HCT116 (cell line): ENCODE data around the gene PRDM11. TPM values are rescaled to one million over a fixed set of nuclear protein-coding genes. Genes with fewer than 3 reads are reported as not detected.

Source experiments
- ATAC-seq: fragments of 200-7000 bp; cut with Tn5 transposase; 2 replicates; pipeline ENCODE4 v1.9.1; 2020; ENCODE audit warnings: mild to moderate bottlenecking, moderate library complexity
- BruUV-seq: library from RNA; stranded (reverse); fragments of 400-500 nt; replicated peaks from 2 replicates; lab custom pipeline; 2021; lab: Mats Ljungman, UMichigan
- CTCF ChIA-PET: fragments of 300-600 bp; sonication (Branson Sonifier 250); formaldehyde crosslinking; loops from one replicate; lab custom pipeline; 2021; ENCODE audit warnings: antibody characterized with exemption; lab: Charles Lee
- POLR2A ChIA-PET: fragments of 300-600, 350-600 bp; sonication (Branson Sonifier 250); formaldehyde crosslinking; loops from one replicate; lab custom pipeline; 2021; ENCODE audit warnings: antibody characterized with exemption; lab: Charles Lee
- RAD21 ChIA-PET, 2 experiments: fragments of 300-600 bp; sonication (Branson Sonifier 250); formaldehyde crosslinking; loops; one replicate each; lab custom pipeline; 2023; ENCODE audit warnings: low total read pairs in 2 of 2; ENCODE audit not compliant: uncharacterized antibody in 2 of 2, unreplicated experiment in 2 of 2, low non-redundant PET in 1 of 2; lab: Charles Lee
- DNase-seq: peaks from one replicate; pipeline ENCODE4 v3.0.0-alpha.2; 2010; ENCODE audit warnings: low read depth, low spot score
- H2AFZ ChIP-seq: fragments of 200-600 bp; shearing (Covaris generic), sonication (generic); 2 replicates; pipeline ENCODE4 v1.6.1; 2017; ENCODE audit warnings: low read depth, mixed run types, mixed read lengths, antibody characterized with exemption, low read length; ENCODE audit not compliant: poor library complexity, severe bottlenecking
- H3K27ac ChIP-seq: 2 replicates; pipeline ENCODE4 v1.5.1; 2012; ENCODE audit warnings: low read depth, low read length
- H3K27me3 ChIP-seq: fragments of 200-600 bp; sonication (generic); 2 replicates; pipeline ENCODE4 v1.6.1; 2016; ENCODE audit warnings: mixed run types, low read length, mixed read lengths; ENCODE audit not compliant: insufficient read depth
- H3K36me3 ChIP-seq, 2 experiments: fragments of 200-500 bp in 1 of 2; fragments of 200-600 bp in 1 of 2; sonication (Bioruptor generic) in 1 of 2; sonication (generic) in 1 of 2; 2 replicates each; pipeline versions ENCODE4 v1.5.1 to v1.6.1; 2014 to 2016; ENCODE audit warnings: low read length in 2 of 2, inconsistent platforms in 1 of 2, mixed read lengths in 1 of 2, mixed run types in 1 of 2; ENCODE audit not compliant: insufficient read depth in 2 of 2, control insufficient read depth in 1 of 2
- H3K4me1 ChIP-seq, 2 experiments: fragments of 200-600 bp in 1 of 2; sonication (generic) in 1 of 2; 2 replicates each; pipeline versions ENCODE4 v1.5.1 to v1.6.1; 2012 to 2017; ENCODE audit warnings: low read length in 2 of 2, inconsistent platforms in 1 of 2, mild to moderate bottlenecking in 1 of 2, mixed read lengths in 1 of 2, mixed run types in 1 of 2, moderate library complexity in 1 of 2; ENCODE audit not compliant: insufficient read depth in 2 of 2, control insufficient read depth in 1 of 2
- H3K4me2 ChIP-seq: fragments of 200-600 bp; sonication (generic); 2 replicates; pipeline ENCODE4 v1.6.1; 2017; ENCODE audit warnings: mixed run types, low read length, mixed read lengths
- H3K4me3 ChIP-seq, 2 experiments: fragments of 200-600 bp in 1 of 2; sonication (generic) in 1 of 2; replicated peaks in 1 of 2; 2 replicates each; pipeline ENCODE4 v1.5.1; 2011 to 2016; ENCODE audit warnings: low read length in 2 of 2, control low read depth in 1 of 2, low read depth in 1 of 2, mild to moderate bottlenecking in 1 of 2, mixed read lengths in 1 of 2, mixed run types in 1 of 2
- H3K79me2 ChIP-seq: fragments of 200-600 bp; sonication (generic); 2 replicates; pipeline ENCODE4 v1.6.1; 2017; ENCODE audit warnings: mild to moderate bottlenecking, mixed run types, low read length, moderate library complexity, mixed read lengths; ENCODE audit not compliant: insufficient read depth
- H3K9ac ChIP-seq: fragments of 200-600 bp; sonication (generic); 2 replicates; pipeline ENCODE4 v1.6.1; 2016; ENCODE audit warnings: low read length, mixed read lengths
- H3K9me2 ChIP-seq: fragments of 200-600 bp; sonication (generic), shearing (Covaris generic); 2 replicates; pipeline ENCODE4 v1.6.1; 2017; ENCODE audit warnings: mixed run types, mild to moderate bottlenecking, moderate library complexity; ENCODE audit not compliant: insufficient read depth
- H3K9me3 ChIP-seq, 2 experiments: fragments of 200-500 bp in 1 of 2; fragments of 200-600 bp in 1 of 2; sonication (Bioruptor generic) in 1 of 2; sonication (generic) in 1 of 2; 2 replicates each; pipeline ENCODE4 v1.6.1; 2014 to 2017; ENCODE audit warnings: low read length in 2 of 2, mixed read lengths in 2 of 2, inconsistent platforms in 1 of 2, low read depth in 1 of 2, mild to moderate bottlenecking in 1 of 2, mixed run types in 1 of 2, moderate library complexity in 1 of 2; ENCODE audit not compliant: control insufficient read depth in 1 of 2, insufficient read depth in 1 of 2
- H4K20me1 ChIP-seq: fragments of 200-600 bp; sonication (generic), shearing (Covaris generic); 2 replicates; pipeline ENCODE4 v1.6.1; 2017; ENCODE audit warnings: mixed run types, mild to moderate bottlenecking, moderate library complexity; ENCODE audit not compliant: insufficient read depth
- ATF3 ChIP-seq: IDR thresholded peaks from 2 replicates; pipeline ENCODE4 v1.6.1; 2012
- CBX3 ChIP-seq: IDR thresholded peaks from 2 replicates; pipeline ENCODE4 v1.6.1; 2012; ENCODE audit warnings: low read depth
- CEBPB ChIP-seq: IDR thresholded peaks from 2 replicates; pipeline ENCODE4 v1.6.1; 2012; ENCODE audit warnings: low read depth
- CTCF ChIP-seq, 3 experiments: fragments of 200-600 bp in 1 of 3; sonication (generic) in 1 of 3; IDR thresholded peaks in 2 of 3; conservative IDR thresholded peaks in 1 of 3; 2 replicates each; pipeline ENCODE4 v1.5.1; 2012 to 2017; ENCODE audit warnings: low read depth in 2 of 3, low read length in 2 of 3, antibody characterized with exemption in 1 of 3, borderline replicate concordance in 1 of 3, control low read depth in 1 of 3, mild to moderate bottlenecking in 1 of 3, mixed read lengths in 1 of 3, mixed run types in 1 of 3, moderate library complexity in 1 of 3; ENCODE audit not compliant: insufficient read depth in 1 of 3
- EGR1 ChIP-seq: IDR thresholded peaks from 2 replicates; pipeline ENCODE4 v1.6.1; 2012; ENCODE audit warnings: low read depth
- ELF1 ChIP-seq: IDR thresholded peaks from 2 replicates; pipeline ENCODE4 v1.6.1; 2012; ENCODE audit warnings: low read depth, borderline replicate concordance
- EZH2phosphoT487 ChIP-seq: fragments of 200-600 bp; IDR thresholded peaks from 2 replicates; pipeline ENCODE4 v1.6.1; 2018; ENCODE audit warnings: antibody characterized with exemption, borderline replicate concordance
- MAX ChIP-seq: IDR thresholded peaks from 2 replicates; pipeline ENCODE4 v1.6.1; 2012
- POLR2AphosphoS5 ChIP-seq: IDR thresholded peaks from 2 replicates; pipeline ENCODE4 v1.6.1; 2011; ENCODE audit warnings: mild to moderate bottlenecking, low read depth, low read length, moderate library complexity
- RAD21 ChIP-seq: IDR thresholded peaks from 2 replicates; pipeline ENCODE4 v1.6.1; 2012; ENCODE audit warnings: low read depth, mild to moderate bottlenecking
- REST ChIP-seq: IDR thresholded peaks from 2 replicates; pipeline ENCODE4 v1.6.1; 2012; ENCODE audit warnings: low read depth
- SP1 ChIP-seq: IDR thresholded peaks from 2 replicates; pipeline ENCODE4 v1.6.1; 2012; ENCODE audit warnings: low read depth
- SRF ChIP-seq: IDR thresholded peaks from 2 replicates; pipeline ENCODE4 v1.6.1; 2012; ENCODE audit warnings: low read depth
- ZFX ChIP-seq: fragments of 450-650 bp; IDR thresholded peaks from 2 replicates; pipeline ENCODE4 v1.6.1; 2017
- ZNF274 ChIP-seq: fragments of 200-500 bp; sonication (Bioruptor generic); IDR thresholded peaks from 2 replicates; pipeline ENCODE4 v1.6.1; 2014; ENCODE audit warnings: mild to moderate bottlenecking, low read depth, low read length, inconsistent platforms
- intact Hi-C: fragments of 100-400 bp; cut with micrococcal nuclease; formaldehyde crosslinking; loops from 2 replicates; pipeline ENCODE4 v1.10.0; 2022
- total RNA-seq: library from RNA; stranded (reverse); gene quantifications from one replicate; pipeline ENCODE4 v1.2.1, GENCODE V29; 2021; ENCODE audit not compliant: unreplicated experiment
- TF ChIP-seq, protein P1 (sequence below): IDR thresholded peaks from 2 replicates; pipeline ENCODE4 v1.6.1; 2011; ENCODE audit warnings: mild to moderate bottlenecking, low read length, moderate library complexity; ENCODE audit not compliant: insufficient replicate concordance; ENCODE audit errors: extremely low read depth

The PRDM11 gene
- total RNA-seq, 1 experiment from 2014 or later: 9.3 TPM

GRCh38 chr11:45170484-45170883 is 24.0 kb downstream of the PRDM11 start:
- no peak for DNase-seq
- no peak overlapping the region for H3K27ac ChIP-seq
- CTCF ChIA-PET: no interaction called here

More at GRCh38 chr11:45170484-45170883, 24.0 kb downstream of the PRDM11 start:
- no peak overlapping the region for H2AFZ ChIP-seq
- no peak overlapping the region for H3K4me2 ChIP-seq
- ChIA-PET POLR2A (no interaction called here), RAD21 (no interaction called here)
- H3K36me3 ChIP-seq: no peaks in the 10 kb centered on the region
- no peaks in the 10 kb centered on the region for H4K20me1 ChIP-seq
- no peaks in the 10 kb centered on the region for H3K9me3 ChIP-seq
- no peak for TF ChIP-seq SRF
- TF ChIP-seq EGR1: no peak
- no peak for TF ChIP-seq ATF3
- TF ChIP-seq ZNF274: no peak
- TF ChIP-seq SP1: no peak
- no peak for TF ChIP-seq MAX
- TF ChIP-seq REST: no peak
- no peak for TF ChIP-seq EZH2phosphoT487
- TF ChIP-seq CBX3: no peak
- TF ChIP-seq ZFX: no peak
- TF ChIP-seq POLR2AphosphoS5: no peak
- TF ChIP-seq ELF1: no peak
- no peak for TF ChIP-seq CEBPB
- TF ChIP-seq, protein P1, sequence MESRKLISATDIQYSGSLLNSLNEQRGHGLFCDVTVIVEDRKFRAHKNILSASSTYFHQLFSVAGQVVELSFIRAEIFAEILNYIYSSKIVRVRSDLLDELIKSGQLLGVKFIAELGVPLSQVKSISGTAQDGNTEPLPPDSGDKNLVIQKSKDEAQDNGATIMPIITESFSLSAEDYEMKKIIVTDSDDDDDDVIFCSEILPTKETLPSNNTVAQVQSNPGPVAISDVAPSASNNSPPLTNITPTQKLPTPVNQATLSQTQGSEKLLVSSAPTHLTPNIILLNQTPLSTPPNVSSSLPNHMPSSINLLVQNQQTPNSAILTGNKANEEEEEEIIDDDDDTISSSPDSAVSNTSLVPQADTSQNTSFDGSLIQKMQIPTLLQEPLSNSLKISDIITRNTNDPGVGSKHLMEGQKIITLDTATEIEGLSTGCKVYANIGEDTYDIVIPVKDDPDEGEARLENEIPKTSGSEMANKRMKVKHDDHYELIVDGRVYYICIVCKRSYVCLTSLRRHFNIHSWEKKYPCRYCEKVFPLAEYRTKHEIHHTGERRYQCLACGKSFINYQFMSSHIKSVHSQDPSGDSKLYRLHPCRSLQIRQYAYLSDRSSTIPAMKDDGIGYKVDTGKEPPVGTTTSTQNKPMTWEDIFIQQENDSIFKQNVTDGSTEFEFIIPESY: no peak
- no peak for TF ChIP-seq CTCF (IDR thresholded peaks at IDR 0.05 in 2 of 3, conservative IDR thresholded peaks at IDR 0.05 in 1 of 3; ENCODE audit: borderline replicate concordance in 1 of 3, insufficient read depth in 1 of 3, low read depth in 2 of 3, low read length in 2 of 3)
- TF ChIP-seq RAD21: no peak
- TF ChIP-seq, all 23 proteins: peak for 0
- Histone ChIP-seq H3K4me1 (peaks cover 23 to 38% of the 10 kb centered on the region in 2 experiments; a peak in 3 of 4 replicates), H3K9me2 (no peaks in the 10 kb centered on the region), H3K27me3 (no peaks in the 10 kb centered on the region), H3K79me2 (no peaks in the 10 kb centered on the region), H3K9ac (no peak overlapping the region), H3K4me3 (no peak overlapping the region)
- BruUV-seq: no TSS peak
- intact Hi-C loops: no loop called here
- no peak for ATAC-seq
